IPS-11a (cell line): Measurements from ENCODE around the gene EDEM2.
A peak's percentile ranks its signal among the peaks of the same experiment; 100 is the strongest.
"Not testable (repeated sequence)": the region's sequence is repeated elsewhere in the genome, so short reads cannot be mapped to it uniquely, and the experiment has no call there.

Experiments
- H3K4me3 ChIP-seq: one replicate; pipeline ENCODE4 v1.5.1; 2013; ENCODE audit warnings: low read depth, low read length, control low read depth

EDEM2 gene

GRCh38 chr20:35129647-35130069, 17.5 kb downstream of the EDEM2 start:
- no peak overlapping the region for H3K4me3 ChIP-seq

GRCh38 chr20:35125753-35126152, 21.4 kb downstream of the EDEM2 start:
- H3K4me3 ChIP-seq: no peak overlapping the region

DNA sequence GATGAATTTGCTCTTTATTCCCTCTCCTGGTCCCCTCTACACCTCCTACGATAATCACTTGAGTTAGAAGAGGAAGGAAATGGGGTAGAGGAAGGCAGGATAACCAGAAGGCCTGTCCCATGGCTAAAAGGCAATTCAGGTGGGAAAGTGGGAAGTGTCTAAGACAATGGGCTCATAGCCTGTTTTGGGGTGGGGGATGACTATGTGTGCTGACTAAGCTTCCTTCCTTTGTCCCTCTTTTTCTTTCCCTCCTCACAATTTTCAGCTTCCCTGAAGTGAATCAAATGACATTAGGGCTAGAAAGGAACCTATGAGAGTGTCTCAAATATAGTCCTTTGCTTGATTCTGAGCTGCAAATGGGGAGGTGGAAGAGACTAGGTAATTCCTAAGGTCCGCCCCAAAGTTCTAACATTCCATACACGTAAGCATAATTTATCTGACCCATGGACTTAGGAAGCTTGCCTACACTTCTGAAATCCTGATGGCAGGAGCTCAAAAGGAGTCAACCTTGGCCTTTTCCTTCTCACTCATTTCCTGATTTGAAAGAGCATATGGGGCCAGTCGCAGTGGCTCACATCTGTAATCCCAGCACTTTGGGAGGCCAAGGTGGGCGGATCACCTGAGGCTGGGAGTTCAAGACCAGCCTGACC, 24.3 kb downstream of the EDEM2 start:
- no peak overlapping the region for H3K4me3 ChIP-seq

DNA sequence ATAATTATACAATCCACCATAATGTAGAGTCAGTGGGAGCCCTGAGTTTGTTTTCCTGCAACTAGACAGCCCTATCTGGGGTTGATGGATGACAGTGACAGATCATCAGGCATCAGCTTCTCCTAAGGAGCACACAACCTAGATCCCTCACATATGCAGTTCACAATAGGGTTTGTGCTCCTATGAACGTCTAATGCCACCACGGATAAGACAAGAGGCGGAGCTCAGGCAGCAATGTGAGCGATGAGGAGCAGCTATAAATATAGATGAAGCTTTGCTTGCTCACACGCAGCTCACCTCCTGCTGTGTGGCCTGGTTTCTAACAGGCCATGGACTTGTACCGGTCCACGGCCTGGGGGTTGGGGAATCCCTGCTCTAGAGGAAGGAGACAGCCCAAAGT, 25.9 kb downstream of the EDEM2 start:
- no peak overlapping the region for H3K4me3 ChIP-seq

DNA sequence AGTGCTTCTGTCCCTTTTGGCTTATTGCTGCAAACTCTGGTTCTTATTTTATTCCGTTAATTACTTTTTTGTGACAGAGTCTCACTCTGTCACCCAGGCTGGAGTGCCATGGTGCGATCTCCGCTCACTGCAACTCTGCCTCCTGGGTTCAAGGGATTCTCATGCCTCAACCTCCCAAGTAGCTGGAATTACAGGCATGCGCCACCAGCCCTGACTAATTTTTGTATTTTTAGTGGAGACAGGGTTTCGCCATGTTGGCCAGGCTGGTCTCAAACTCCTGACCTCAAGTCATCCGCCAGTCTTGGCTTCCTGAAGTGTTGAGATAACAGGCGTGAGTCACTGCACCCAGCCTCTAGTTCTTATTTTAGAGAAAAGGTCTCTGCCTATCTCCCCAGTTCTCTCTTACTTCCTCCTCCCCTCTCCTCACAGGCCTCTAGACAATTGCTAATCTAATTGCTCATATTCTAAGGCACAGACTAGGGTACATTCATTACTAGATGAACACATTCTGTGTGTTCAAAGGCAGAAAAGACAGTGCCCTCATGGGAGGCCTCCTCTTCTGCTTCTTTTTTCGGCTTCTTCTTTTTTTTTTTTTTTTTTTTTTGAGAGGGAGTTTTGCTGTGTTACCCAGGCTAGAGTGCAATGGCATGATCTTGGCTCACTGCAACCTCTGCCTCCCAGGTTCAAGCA, 27.0 kb downstream of the EDEM2 start:
- no peak overlapping the region for H3K4me3 ChIP-seq

GRCh38 chr20:35117629-35118028, 29.5 kb downstream of the EDEM2 start:
- H3K4me3 ChIP-seq: no peak overlapping the region

DNA sequence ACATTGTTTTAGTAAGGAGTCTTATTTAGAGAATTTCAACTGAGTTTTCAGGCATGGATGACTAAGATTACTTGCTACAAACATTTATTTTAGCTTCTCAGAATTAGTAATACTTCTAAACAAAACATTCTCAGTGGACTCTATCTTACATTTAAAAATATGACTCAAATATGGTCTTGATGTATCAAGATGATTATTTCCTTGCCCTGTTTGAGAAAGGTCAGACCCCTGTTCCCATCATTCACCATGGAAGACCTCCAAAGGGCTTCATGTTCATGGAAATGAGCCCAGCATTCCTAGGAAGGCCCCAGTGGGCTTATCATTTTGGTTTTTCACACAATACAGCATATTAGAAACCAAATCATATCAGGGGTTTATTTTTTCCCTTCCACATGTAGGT, 29.9 kb downstream of the EDEM2 start:
- H3K4me3 ChIP-seq: no peak overlapping the region

- no peak overlapping the region for H3K4me3 ChIP-seq
Observed at GRCh38 chr20:35116258-35116657, 30.9 kb downstream of the EDEM2 start.

GRCh38 chr20:35115606-35116005, 31.5 kb downstream of the EDEM2 start:
- no peak overlapping the region for H3K4me3 ChIP-seq

DNA sequence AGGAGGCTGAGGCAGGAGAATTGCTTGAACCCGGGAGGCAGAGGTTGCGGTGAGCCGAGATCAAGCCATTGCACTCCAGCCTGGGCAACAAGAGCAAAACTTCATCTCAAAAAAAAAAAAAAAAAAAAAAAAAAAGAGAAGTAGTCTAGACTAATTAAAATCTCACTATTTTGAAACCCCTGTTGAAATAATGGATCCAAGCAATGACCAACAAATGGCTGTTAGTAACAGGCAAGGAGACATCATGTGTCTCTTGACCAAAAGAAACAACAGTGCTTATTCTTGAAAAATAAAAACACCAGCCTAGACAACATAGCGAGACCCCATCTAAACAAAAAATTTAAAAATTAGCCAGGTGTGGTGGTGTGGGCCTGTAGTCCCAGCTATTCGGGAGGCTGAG, 34.9 kb downstream of the EDEM2 start:
- H3K4me3 ChIP-seq: not testable (repeated sequence)

DNA sequence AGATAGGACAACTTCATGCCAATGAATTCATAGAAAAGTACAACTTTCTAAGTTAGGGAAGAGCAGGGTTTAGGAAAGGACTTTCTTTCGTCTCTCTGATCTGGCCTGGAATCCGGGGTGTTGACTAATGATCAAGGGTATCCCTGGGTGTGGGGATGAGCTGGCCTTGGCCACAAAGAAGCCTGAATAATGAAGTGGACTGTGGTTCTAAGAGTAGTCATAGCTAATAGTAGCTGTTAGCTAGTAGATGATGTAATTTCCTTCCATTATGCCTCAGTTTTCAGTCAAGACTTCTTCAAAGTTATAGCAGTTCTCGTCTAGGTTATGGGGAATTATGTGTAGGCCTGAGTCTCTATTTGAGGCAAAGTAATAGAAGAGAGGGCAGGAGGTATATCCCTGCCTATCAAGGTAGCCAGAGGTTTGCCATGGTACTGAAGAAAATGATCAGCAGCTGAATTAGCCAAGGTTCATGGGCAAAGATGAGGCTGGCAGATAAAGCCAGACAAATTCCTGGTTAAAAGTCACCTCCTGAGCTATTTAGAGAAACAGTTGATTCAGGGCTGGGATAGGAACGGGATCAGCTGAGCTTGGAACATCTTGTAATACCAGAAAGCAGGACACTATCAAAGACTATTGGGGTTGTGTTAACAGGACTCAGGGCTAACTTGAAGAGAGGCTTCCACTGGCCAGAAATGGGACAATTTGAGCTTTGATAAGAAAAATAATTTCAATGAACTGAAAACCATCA, 35.8 kb downstream of the EDEM2 start:
- no peak overlapping the region for H3K4me3 ChIP-seq

DNA sequence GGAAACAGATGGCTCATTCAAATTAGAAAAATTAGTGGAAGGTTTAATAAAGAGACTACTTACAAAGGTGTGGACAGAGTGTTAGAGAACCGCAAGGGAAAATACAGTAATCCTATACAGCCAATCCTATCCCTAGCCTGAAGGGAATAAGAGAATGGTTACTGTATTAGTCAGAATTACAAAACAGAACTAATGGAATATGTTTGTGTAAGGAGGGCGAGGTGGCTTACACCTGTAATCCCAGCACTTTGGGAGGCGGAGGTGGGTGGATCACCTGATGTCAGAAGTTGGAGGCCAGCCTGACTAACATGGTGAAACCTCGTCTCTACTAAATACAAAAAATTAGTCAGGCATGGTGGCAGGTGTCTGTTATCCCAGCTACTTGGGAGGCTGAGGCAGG, 38.2 kb downstream of the EDEM2 start:
- no peak overlapping the region for H3K4me3 ChIP-seq

DNA sequence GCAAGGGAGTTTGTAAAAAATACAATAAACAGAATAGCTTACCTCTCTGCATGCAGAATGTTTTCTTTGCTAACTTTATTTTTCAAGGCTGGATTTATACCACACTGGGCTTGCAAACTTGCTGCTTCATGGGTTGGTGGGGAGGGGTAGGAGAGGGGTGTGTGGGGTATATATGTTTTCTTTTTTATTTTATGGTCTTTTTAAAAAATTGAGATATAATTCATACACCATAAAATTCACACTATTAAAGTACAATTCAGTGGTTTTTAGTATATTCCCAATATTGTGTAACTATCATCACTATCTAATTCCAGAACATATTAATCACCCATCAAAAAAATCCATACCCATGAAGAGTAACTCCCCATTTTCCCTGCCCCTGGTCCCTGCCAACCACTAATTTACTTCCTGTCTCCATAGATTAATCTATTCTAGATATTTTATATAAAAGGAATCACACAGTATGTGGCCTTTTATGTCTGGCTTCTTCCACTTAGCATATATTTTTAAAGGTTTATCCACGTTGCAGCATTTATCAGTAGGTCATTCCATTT, 40.2 kb downstream of the EDEM2 start:
- H3K4me3 ChIP-seq: no peak overlapping the region

DNA sequence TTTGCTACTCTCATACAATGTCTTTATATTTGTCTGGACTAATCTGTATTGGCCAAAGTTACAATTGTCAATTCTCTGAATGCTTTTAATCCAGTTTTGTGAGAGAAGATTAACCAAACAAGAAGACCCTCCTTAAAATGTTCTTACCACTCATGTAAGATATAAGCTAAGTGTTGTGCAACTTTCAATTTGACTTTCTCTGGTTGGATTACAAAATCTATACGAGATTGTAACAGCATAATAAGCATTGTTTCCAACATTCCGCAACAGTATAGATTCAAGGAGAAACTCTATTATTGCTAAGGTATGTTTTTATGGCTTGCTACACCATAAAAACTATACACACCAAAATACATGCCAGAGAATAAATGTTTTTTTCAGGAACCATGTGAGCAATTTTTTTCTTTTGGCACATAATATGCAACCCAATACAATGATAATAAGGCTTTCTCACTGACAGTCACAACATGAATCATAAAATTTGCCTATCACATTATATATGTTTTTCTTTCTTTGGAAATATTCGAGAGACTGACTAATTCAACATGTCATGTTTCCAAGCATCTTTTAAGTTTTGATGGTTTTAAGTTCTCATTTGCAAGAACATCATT, 42.3 kb downstream of the EDEM2 start:
- no peak overlapping the region for H3K4me3 ChIP-seq

DNA sequence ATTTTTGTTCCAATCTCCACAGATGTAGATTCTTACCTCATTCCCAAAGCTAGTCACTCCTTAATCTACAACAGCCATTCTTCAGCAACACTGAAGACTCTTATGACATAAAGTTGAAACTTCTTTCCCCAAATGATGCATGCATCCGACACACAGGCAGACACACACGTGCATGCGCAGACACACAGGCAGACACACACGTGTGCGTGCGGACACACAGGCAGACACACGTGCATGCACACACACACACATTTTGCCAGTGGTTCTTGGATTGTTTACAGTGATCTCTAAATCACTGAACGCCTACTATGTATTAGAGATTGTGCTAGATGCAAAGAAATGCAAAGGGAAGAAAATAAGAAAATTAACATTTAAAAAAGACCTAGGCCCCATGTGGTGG, 45.5 kb downstream of the EDEM2 start:
- H3K4me3 ChIP-seq: no peak overlapping the region

DNA sequence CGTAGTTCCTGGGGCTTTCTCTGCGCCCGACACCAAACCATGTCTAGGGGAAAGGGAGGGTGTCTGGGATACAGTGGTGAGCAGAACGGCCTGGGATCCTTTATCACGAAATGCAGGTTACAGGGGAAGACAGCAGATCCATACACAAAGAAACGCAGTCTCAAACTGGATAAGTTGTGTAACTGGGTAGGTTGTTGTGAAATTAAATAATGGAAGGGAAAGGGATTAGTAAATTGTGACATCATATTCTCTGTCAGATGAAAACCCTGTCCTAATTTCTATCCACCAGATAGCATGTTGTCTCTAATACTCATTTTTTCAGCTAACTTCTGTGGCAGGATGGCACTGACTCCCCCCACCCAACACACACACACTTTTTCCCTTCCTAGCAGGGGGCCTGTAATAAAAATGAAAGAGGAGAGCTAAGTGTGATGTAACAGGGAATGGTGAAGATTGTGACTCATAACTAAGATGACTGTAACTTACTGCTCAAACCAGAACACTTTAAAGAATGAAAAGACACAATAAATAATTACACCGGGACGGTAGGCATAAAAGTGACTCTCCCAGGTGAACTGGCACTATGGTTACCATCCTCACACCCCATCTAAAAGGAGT, 53.8 kb downstream of the EDEM2 start:
- H3K4me3 ChIP-seq: peak overlapping the region; percentile 86

GRCh38 chr20:35092524-35093266, 54.4 kb downstream of the EDEM2 start, which contains the start of gene TRPC4AP:
TSS of gene TRPC4AP (minus strand) at chr20:35092807. CDS start at chr20:35092781, 26 bp downstream.
- H3K4me3 ChIP-seq: peak within 1 kb of the TSS; percentile 86

GRCh38 chr20:35091816-35092523, 55.2 kb downstream of the EDEM2 start:
- H3K4me3 ChIP-seq: peak overlapping the region; percentile 86
